HepG2 (cell line): ENCODE results near the gene GRHL1. TPM values are rescaled to one million over a fixed set of nuclear protein-coding genes. Genes with fewer than 3 reads are reported as not detected.

ENCODE experiments used
- ATAC-seq: fragments of 200-7000 bp; cut with Tn5 transposase; 3 replicates; pipeline ENCODE4 v1.9.1; 2020; ENCODE audit warnings: mild to moderate bottlenecking, moderate library complexity
- BruUV-seq: library from RNA; stranded (reverse); fragments of 400-500 nt; replicated peaks from 2 replicates; lab custom pipeline; 2021; lab: Mats Ljungman, UMichigan
- CTCF ChIA-PET: fragments of 300-600 bp; formaldehyde crosslinking; extraction: SDS; loops from one replicate; lab custom pipeline; 2021; ENCODE audit warnings: low total read pairs, inconsistent platforms, low intra/inter-chr PET ratio; lab: Yijun Ruan, JAX
- POLR2A ChIA-PET: fragments of 350-600 bp; sonication (Branson Sonifier 250); formaldehyde crosslinking; loops from one replicate; lab custom pipeline; 2020; ENCODE audit warnings: antibody characterized with exemption, inconsistent platforms; lab: Yijun Ruan, JAX
- DNase-seq: peaks from one replicate; pipeline ENCODE4 v3.0.0-alpha.2; 2015; ENCODE audit warnings: low spot score
- FAIRE-seq: peaks from 3 replicates; lab custom pipeline; 2011; peaks lifted over from hg19 to GRCh38; lab: Jason Lieb, UNC
- H2AFZ ChIP-seq: one replicate; pipeline ENCODE4 v1.6.1; 2011; ENCODE audit warnings: low read length, inconsistent platforms
- H3K27ac ChIP-seq: fragments of 300-600 bp; 3 replicates; pipeline ENCODE4 v1.8.0; 2011; ENCODE audit warnings: mixed run types, mild to moderate bottlenecking, mixed read lengths, low read length, inconsistent platforms; ENCODE audit not compliant: insufficient read depth; ENCODE audit errors: extremely low read length
- H3K27me3 ChIP-seq, 2 experiments: fragments of 200-600 bp in 1 of 2; 2 replicates in 1 of 2; 3 replicates in 1 of 2; pipeline versions ENCODE4 v1.6.0 to v1.8.0; 2011; ENCODE audit warnings: low read length in 2 of 2, mild to moderate bottlenecking in 2 of 2, moderate library complexity in 2 of 2, inconsistent platforms in 1 of 2; ENCODE audit not compliant: insufficient read depth in 2 of 2, control insufficient read depth in 1 of 2
- H3K36me3 ChIP-seq, 2 experiments: fragments of 200-600 bp in 1 of 2; replicated peaks in 1 of 2; 2 replicates in 1 of 2; 3 replicates in 1 of 2; pipeline versions ENCODE4 v1.5.1 to v1.8.0; 2011; ENCODE audit warnings: low read length in 2 of 2, inconsistent platforms in 1 of 2; ENCODE audit not compliant: insufficient read depth in 2 of 2, control insufficient read depth in 1 of 2
- H3K4me1 ChIP-seq: 2 replicates; pipeline ENCODE4 v1.5.1; 2012; ENCODE audit warnings: low read length, inconsistent platforms; ENCODE audit not compliant: insufficient read depth
- H3K4me2 ChIP-seq: 2 replicates; pipeline ENCODE4 v1.6.0; 2011; ENCODE audit warnings: low read depth, low read length, inconsistent platforms
- H3K4me3 ChIP-seq, 3 experiments: fragments of 200-600 bp in 1 of 3; sonication (generic), shearing (Covaris generic) in 1 of 3; replicated peaks in 1 of 3; 2 replicates each; pipeline ENCODE4 v1.5.1; 2011 to 2016; ENCODE audit warnings: low read length in 3 of 3, inconsistent platforms in 2 of 3, low read depth in 2 of 3, mild to moderate bottlenecking in 2 of 3, control low read depth in 1 of 3, mixed read lengths in 1 of 3; ENCODE audit not compliant: insufficient read depth in 1 of 3
- H3K79me2 ChIP-seq: one replicate; pipeline ENCODE4 v1.6.1; 2011; ENCODE audit warnings: low read length, inconsistent platforms; ENCODE audit not compliant: insufficient read depth
- H3K9ac ChIP-seq: 2 replicates; pipeline ENCODE4 v1.6.0; 2011; ENCODE audit warnings: mild to moderate bottlenecking, low read depth, low read length, inconsistent platforms; ENCODE audit not compliant: insufficient read depth
- H3K9me3 ChIP-seq: 2 replicates; pipeline ENCODE4 v1.5.1; 2012; ENCODE audit warnings: mild to moderate bottlenecking, low read length
- H4K20me1 ChIP-seq: 2 replicates; pipeline ENCODE4 v1.6.0; 2011; ENCODE audit warnings: inconsistent platforms, mild to moderate bottlenecking, low read length, moderate library complexity; ENCODE audit not compliant: insufficient read depth
- AGO2 ChIP-seq: fragments of 200-400 bp; formaldehyde crosslinking; optimal IDR thresholded peaks from 2 replicates; pipeline ENCODE3; 2017; ENCODE audit warnings: mild to moderate bottlenecking, low read depth, low read length, moderate library complexity
- RNF2 ChIP-seq: fragments of 450-650 bp; conservative IDR thresholded peaks from 2 replicates; pipeline ENCODE4 v1.6.1; 2016; ENCODE audit warnings: low read depth
- TP53 ChIP-seq: sonication (generic); formaldehyde crosslinking; conservative IDR thresholded peaks from 2 replicates; pipeline ENCODE4 v1.4.0; 2020; ENCODE audit warnings: missing genetic modification reagents
- ZFX ChIP-seq: sonication (generic); formaldehyde crosslinking; IDR thresholded peaks from 2 replicates; pipeline ENCODE4 v1.4.0; 2020; ENCODE audit warnings: mild to moderate bottlenecking, low read depth, missing genetic modification reagents, moderate library complexity
- ZNF615 ChIP-seq: sonication (generic); formaldehyde crosslinking; IDR thresholded peaks from 2 replicates; pipeline ENCODE4 v1.5.0; 2020; ENCODE audit warnings: mild to moderate bottlenecking, missing genetic modification reagents, borderline replicate concordance
- ZNF768 ChIP-seq: sonication (generic); formaldehyde crosslinking; IDR thresholded peaks from 2 replicates; pipeline ENCODE4 v1.4.0; 2020; ENCODE audit warnings: missing genetic modification reagents
- ZNF773 ChIP-seq: sonication (generic); formaldehyde crosslinking; IDR thresholded peaks from 2 replicates; pipeline ENCODE4 v1.4.0; 2020; ENCODE audit warnings: missing genetic modification reagents, borderline replicate concordance
- WGBS: methylation state at CpG from one replicate; pipeline ENCODE4 v1.1.6; 2017; ENCODE audit warnings: low lambda C conversion rate; 5-methylcytosine and 5-hydroxymethylcytosine counted together
- in situ Hi-C: cut with HindIII; loops from 2 replicates; pipeline ENCODE4 v1.10.0; 2017; ENCODE audit warnings: low pct_unique_long_range_greater_than_20kb; ENCODE audit not compliant: extremely low pct_ligation_motif_present
- intact Hi-C: fragments of 100-400 bp; cut with micrococcal nuclease; formaldehyde crosslinking; loops from one replicate; pipeline ENCODE4 v1.10.0; 2022; ENCODE audit not compliant: unreplicated experiment
- polyA plus RNA-seq, 8 experiments: library from polyadenylated mRNA; depleted of rRNA in 3 of 8; stranded (reverse) in 7 of 8; unstranded in 1 of 8; fragments of >200 nt; fragmentation: Illumina TruSeq in 4 of 8; extraction: Trizol in 4 of 8; gene quantifications; 2 replicates each; pipeline versions ENCODE4 v1.2.1 to v1.2.3, GENCODE V29; 2011 to 2016; ENCODE audit warnings: low read depth in 4 of 8, missing spikeins in 1 of 8, mixed read lengths in 1 of 8; ENCODE audit not compliant: insufficient read depth in 1 of 8
- total RNA-seq, 5 experiments: library from RNA; depleted of rRNA; stranded (reverse); fragments of >200 nt; fragmentation: Illumina TruSeq; extraction: Trizol; gene quantifications; 2 replicates each; pipeline ENCODE4 v1.2.3, GENCODE V29; 2016; ENCODE audit warnings: low read depth in 1 of 5
- TF ChIP-seq, protein P1 (sequence below): sonication (generic); formaldehyde crosslinking; IDR thresholded peaks from 2 replicates; pipeline ENCODE4 v1.9.0; 2021; ENCODE audit warnings: missing genetic modification reagents, mild to moderate bottlenecking, borderline replicate concordance
- TF ChIP-seq, protein P2 (sequence below): sonication (generic); formaldehyde crosslinking; IDR thresholded peaks from 2 replicates; pipeline ENCODE4 v1.4.0; 2020; ENCODE audit warnings: missing genetic modification reagents, borderline replicate concordance

Gene GRHL1
- total and polyA plus RNA-seq, 2 of the 13 experiments (the other 11 are each of a cell fraction or from before 2014, with no cell fraction given): 9.3 to 12.0 TPM

DNA sequence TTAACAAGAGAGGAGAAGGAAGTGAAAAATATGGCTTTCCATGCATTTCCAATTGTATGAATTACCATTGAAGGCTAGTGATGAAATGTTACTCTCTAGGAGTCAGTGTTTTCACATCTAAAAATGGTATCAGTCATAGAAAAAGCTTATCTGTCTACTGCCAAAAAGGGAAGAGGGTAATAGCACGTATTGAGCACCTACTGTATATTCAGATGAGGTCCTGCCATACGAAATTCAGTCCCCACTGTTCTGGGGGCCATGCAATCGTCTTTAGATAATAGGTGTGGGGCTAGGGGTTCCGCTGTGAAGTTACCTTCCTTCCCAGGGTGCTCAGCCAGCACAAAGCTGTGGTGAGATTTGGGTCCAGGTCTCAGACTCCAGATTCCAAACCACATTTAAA is 14.2 kb upstream of the GRHL1 start:
- FAIRE-seq (no peak), ATAC-seq (no peak), DNase-seq (no peak)
- H3K27ac ChIP-seq: no peak overlapping the region
- H3K27me3 ChIP-seq: no peaks in the 10 kb centered on the region
- no peak for TF ChIP-seq TP53
- TF ChIP-seq ZNF615 (CRISPR knock-in tag): no peak
- TF ChIP-seq ZNF773 (CRISPR knock-in tag): no peak
- TF ChIP-seq, protein P1, sequence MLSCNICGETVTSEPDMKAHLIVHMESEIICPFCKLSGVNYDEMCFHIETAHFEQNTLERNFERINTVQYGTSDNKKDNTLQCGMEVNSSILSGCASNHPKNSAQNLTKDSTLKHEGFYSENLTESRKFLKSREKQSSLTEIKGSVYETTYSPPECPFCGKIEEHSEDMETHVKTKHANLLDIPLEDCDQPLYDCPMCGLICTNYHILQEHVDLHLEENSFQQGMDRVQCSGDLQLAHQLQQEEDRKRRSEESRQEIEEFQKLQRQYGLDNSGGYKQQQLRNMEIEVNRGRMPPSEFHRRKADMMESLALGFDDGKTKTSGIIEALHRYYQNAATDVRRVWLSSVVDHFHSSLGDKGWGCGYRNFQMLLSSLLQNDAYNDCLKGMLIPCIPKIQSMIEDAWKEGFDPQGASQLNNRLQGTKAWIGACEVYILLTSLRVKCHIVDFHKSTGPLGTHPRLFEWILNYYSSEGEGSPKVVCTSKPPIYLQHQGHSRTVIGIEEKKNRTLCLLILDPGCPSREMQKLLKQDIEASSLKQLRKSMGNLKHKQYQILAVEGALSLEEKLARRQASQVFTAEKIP (CRISPR knock-in tag): no peak
- intact Hi-C loops (no loop called here), in situ Hi-C loops (no loop called here)
- no peaks in the 10 kb centered on the region for H3K9me3 ChIP-seq
- H3K9ac ChIP-seq: no peak overlapping the region
- no peaks in the 10 kb centered on the region for H3K79me2 ChIP-seq
- peaks cover 3 to 11% of the 10 kb centered on the region in 2 experiments; a peak in 3 of 5 replicates for H3K36me3 ChIP-seq
- WGBS: 93% methylated on average over 4 of the region's 4 CpGs
- BruUV-seq: no TSS peak
- H3K4me1 ChIP-seq: peaks cover 29% of the 10 kb centered on the region
- no peak overlapping the region for H2AFZ ChIP-seq
- no peak overlapping the region for H3K4me3 ChIP-seq
- H4K20me1 ChIP-seq: no peaks in the 10 kb centered on the region
- ChIA-PET POLR2A (interaction anchor here (1.5 kb wide), 1 partner anchor 94 kb away, joined by 3 read pairs; the partner anchor contains the start of gene TAF1B), CTCF (no interaction called here)
- H3K4me2 ChIP-seq: no peak overlapping the region

DNA sequence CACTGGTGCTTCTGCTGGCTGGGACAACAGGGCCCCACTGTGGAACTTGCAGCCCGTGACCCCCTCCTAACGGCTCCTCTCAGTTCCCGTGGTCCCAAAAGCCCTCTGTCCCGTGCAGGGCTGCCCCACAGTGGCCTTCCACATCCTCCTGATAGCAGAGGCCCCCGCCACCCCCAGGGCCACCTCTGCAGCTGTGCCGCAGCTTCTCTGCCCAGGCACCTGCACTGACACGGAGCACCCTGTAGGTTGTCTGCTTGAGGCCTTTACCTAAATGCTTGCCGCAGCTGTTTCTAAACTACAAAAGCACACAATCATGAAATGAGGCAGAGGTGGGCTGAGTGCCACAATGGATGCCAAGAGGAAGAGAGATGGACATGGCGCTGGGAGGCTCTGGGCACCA is 13.5 kb upstream of the GRHL1 start:
- POLR2A ChIA-PET: interaction anchor here (1.5 kb wide), 1 partner anchor 95 kb away, joined by 3 read pairs; the partner anchor contains the start of gene TAF1B

More for the DNA sequence above, 13.5 kb upstream of the GRHL1 start:
- no peak overlapping the region for H3K4me2 ChIP-seq
- CTCF ChIA-PET: no interaction called here
- no peaks in the 10 kb centered on the region for H4K20me1 ChIP-seq
- no peaks in the 10 kb centered on the region for H3K79me2 ChIP-seq
- WGBS: 87% methylated on average over 8 of the region's 9 CpGs
- no peak for TF ChIP-seq RNF2
- peak; percentile 35; the same call in 1 of the 2 replicates for TF ChIP-seq ZNF768 (CRISPR knock-in tag)
- no peak for TF ChIP-seq ZFX (CRISPR knock-in tag)
- TF ChIP-seq, protein P2, sequence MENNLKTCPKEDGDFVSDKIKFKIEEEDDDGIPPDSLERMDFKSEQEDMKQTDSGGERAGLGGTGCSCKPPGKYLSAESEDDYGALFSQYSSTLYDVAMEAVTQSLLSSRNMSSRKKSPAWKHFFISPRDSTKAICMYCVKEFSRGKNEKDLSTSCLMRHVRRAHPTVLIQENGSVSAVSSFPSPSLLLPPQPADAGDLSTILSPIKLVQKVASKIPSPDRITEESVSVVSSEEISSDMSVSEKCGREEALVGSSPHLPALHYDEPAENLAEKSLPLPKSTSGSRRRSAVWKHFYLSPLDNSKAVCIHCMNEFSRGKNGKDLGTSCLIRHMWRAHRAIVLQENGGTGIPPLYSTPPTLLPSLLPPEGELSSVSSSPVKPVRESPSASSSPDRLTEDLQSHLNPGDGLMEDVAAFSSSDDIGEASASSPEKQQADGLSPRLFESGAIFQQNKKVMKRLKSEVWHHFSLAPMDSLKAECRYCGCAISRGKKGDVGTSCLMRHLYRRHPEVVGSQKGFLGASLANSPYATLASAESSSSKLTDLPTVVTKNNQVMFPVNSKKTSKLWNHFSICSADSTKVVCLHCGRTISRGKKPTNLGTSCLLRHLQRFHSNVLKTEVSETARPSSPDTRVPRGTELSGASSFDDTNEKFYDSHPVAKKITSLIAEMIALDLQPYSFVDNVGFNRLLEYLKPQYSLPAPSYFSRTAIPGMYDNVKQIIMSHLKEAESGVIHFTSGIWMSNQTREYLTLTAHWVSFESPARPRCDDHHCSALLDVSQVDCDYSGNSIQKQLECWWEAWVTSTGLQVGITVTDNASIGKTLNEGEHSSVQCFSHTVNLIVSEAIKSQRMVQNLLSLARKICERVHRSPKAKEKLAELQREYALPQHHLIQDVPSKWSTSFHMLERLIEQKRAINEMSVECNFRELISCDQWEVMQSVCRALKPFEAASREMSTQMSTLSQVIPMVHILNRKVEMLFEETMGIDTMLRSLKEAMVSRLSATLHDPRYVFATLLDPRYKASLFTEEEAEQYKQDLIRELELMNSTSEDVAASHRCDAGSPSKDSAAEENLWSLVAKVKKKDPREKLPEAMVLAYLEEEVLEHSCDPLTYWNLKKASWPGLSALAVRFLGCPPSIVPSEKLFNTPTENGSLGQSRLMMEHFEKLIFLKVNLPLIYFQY (CRISPR knock-in tag): no peak
- TF ChIP-seq AGO2: peak; percentile 83
- TF ChIP-seq, all 625 proteins: peak for 2
- no peak overlapping the region for H3K9ac ChIP-seq
- no peak for FAIRE-seq
- in situ Hi-C loops (no loop called here), intact Hi-C loops (no loop called here)
- H3K4me1 ChIP-seq: peaks cover 37% of the 10 kb centered on the region
- no peaks in the 10 kb centered on the region for H3K27me3 ChIP-seq
- ATAC-seq: peak; percentile 13; the same call in 1 of the 3 replicates
- no peak for DNase-seq
- H3K27ac ChIP-seq: no peak overlapping the region
- H3K4me3 ChIP-seq: no peak overlapping the region
- peaks cover 1 to 8% of the 10 kb centered on the region in 2 experiments; a peak in 3 of 5 replicates for H3K36me3 ChIP-seq
- no peak overlapping the region for H2AFZ ChIP-seq
- no TSS peak for BruUV-seq
- no peaks in the 10 kb centered on the region for H3K9me3 ChIP-seq
